ENCODE results near the gene MEIKIN.

The MEIKIN gene

GRCh38 chr5:131766689-131767088, 178.8 kb downstream of the MEIKIN start:
- DNase-seq, result no peak

DNA sequence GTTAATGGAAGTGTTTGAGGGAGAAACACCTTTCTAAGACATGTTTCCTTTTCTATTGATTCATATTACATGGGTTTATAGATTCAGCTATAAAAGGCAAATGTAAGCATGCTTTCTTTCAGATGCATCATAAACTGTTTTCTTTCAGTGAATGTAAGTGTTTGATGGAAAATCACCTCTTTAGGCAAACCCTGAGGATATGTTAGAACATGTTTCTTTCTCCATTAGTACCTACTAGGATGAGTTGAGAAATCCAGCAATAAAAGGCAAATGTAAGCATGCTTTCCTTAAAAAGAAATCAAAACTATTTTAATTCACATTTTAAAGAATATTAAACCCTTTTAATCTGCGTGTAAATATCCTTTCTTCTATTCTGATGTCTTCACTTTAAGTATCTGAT, 180.2 kb downstream of the MEIKIN start:
- DNase-seq, result no peak

- no peak for DNase-seq
Measured at GRCh38 chr5:131763968-131764367, 181.5 kb downstream of the MEIKIN start.

DNA sequence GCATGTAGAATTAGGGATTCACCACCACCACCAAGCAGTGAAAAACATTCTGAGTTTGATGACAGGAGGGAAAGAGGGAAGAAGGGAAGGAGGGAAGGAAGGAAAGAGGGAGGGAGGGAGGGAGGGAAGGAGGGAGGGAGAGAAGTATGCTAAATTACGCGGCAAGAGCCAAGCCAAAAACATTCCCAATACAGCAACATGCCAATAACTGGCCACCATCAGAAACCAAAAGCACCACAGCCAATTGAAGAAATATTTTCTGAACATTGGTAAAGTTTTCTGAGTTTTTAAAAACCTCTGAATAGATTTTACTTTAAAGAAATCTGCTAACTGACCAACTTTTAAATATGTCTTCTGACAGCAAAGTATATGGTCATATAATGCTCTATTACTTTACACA, 184.7 kb downstream of the MEIKIN start:
- DNase-seq, result no peak

- DNase-seq, result no peak
Measured at GRCh38 chr5:131759704-131760103, 185.8 kb downstream of the MEIKIN start.

GRCh38 chr5:131758520-131758900, 187.0 kb downstream of the MEIKIN start:
- no peak for DNase-seq

- DNase-seq, result no peak
Measured at GRCh38 chr5:131757830-131758519, 187.5 kb downstream of the MEIKIN start.

All from stimulated activated CD4-positive, alpha-beta T cell treated with anti-CD3 and anti-CD28 coated beads, Interleukin-2, amount 100 ng/mL, for 24 hours (primary cell).